GM12878 (cell line): ENCODE measurements around the gene LSMEM2. TPM values are rescaled to one million over a fixed set of nuclear protein-coding genes. Genes with fewer than 3 reads are reported as not detected.

Experiments
- EED ChIP-seq: sonication (generic); IDR thresholded peaks from 2 replicates; pipeline ENCODE4 v1.6.1; 2016; ENCODE audit warnings: antibody characterized with exemption, low read depth
- ETV6 ChIP-seq, 2 experiments: fragments of 450-650 bp in 1 of 2; IDR thresholded peaks in 1 of 2; conservative IDR thresholded peaks in 1 of 2; 2 replicates each; pipeline ENCODE4 v1.6.1; 2014; ENCODE audit warnings: antibody characterized with exemption in 1 of 2, borderline replicate concordance in 1 of 2, low read depth in 1 of 2, mild to moderate bottlenecking in 1 of 2, moderate library complexity in 1 of 2
- KDM1A ChIP-seq: fragments of 200-600 bp; sonication (generic); IDR thresholded peaks from 2 replicates; pipeline ENCODE4 v1.6.1; 2016; ENCODE audit warnings: borderline replicate concordance
- MAX ChIP-seq: IDR thresholded peaks from 2 replicates; pipeline ENCODE4 v1.6.1; 2012; ENCODE audit warnings: low read depth, low read length, improper control_type of control experiment
- MYB ChIP-seq: fragments of 150-350 bp; IDR thresholded peaks from 2 replicates; pipeline ENCODE4 v1.6.1; 2014; ENCODE audit warnings: mild to moderate bottlenecking, low read depth, low read length, borderline replicate concordance
- NR2F1 ChIP-seq: fragments of 450-650 bp; conservative IDR thresholded peaks from 2 replicates; pipeline ENCODE4 v1.6.1; 2017; ENCODE audit warnings: mild to moderate bottlenecking
- POU2F2 ChIP-seq: IDR thresholded peaks from 3 replicates; pipeline ENCODE4 v1.6.1; 2011; ENCODE audit warnings: low read depth, mild to moderate bottlenecking, low read length, borderline replicate concordance
- RB1 ChIP-seq: fragments of 450-650 bp; formaldehyde crosslinking; IDR thresholded peaks from 2 replicates; pipeline ENCODE4 v1.6.1; 2017; ENCODE audit warnings: mild to moderate bottlenecking, borderline replicate concordance
- SP1 ChIP-seq: IDR thresholded peaks from one replicate; pipeline ENCODE4 v1.6.1; 2011; ENCODE audit warnings: low read depth, low read length
- TCF3 ChIP-seq: IDR thresholded peaks from 2 replicates; pipeline ENCODE4 v1.6.1; 2012; ENCODE audit warnings: low read depth, mild to moderate bottlenecking, low read length, borderline replicate concordance; ENCODE audit not compliant: insufficient read depth
- YY1 ChIP-seq: IDR thresholded peaks from 2 replicates; pipeline ENCODE4 v1.6.1; 2011; ENCODE audit warnings: low read depth, mild to moderate bottlenecking, low read length
- ZNF207 ChIP-seq: fragments of 450-650 bp; IDR thresholded peaks from 2 replicates; pipeline ENCODE4 v1.6.1; 2014; ENCODE audit warnings: antibody characterized with exemption, mild to moderate bottlenecking, borderline replicate concordance
- ZNF217 ChIP-seq: fragments of 450-650 bp; IDR thresholded peaks from 2 replicates; pipeline ENCODE4 v1.6.1; 2017; ENCODE audit warnings: antibody characterized with exemption, mild to moderate bottlenecking
- ZNF687 ChIP-seq: fragments of 450-650 bp; IDR thresholded peaks from 2 replicates; pipeline ENCODE4 v1.6.1; 2017; ENCODE audit warnings: mild to moderate bottlenecking, moderate library complexity
- polyA plus RNA-seq, 11 experiments: library from polyadenylated mRNA; depleted of rRNA in 4 of 11; unstranded in 6 of 11; stranded (reverse) in 5 of 11; fragments of >200 nt; fragmentation: Nextera tagmentation in 4 of 11; fragmentation: Illumina TruSeq in 1 of 11; extraction: Ambion mirVana in 4 of 11; extraction: Trizol in 1 of 11; gene quantifications; 1 replicate in 1 of 11; 2 replicates in 10 of 11; pipeline versions ENCODE4 v1.2.1 to v1.2.3, GENCODE V29; 2011 to 2016; ENCODE audit warnings: inconsistent platforms in 2 of 11, missing spikeins in 2 of 11, low read depth in 1 of 11
- total RNA-seq, 4 experiments: library from RNA; depleted of rRNA in 3 of 4; stranded (reverse); fragments of >200 nt in 3 of 4; fragmentation: Illumina TruSeq in 1 of 4; extraction: Trizol in 1 of 4; gene quantifications; 2 replicates each; pipeline versions ENCODE4 v1.2.1 to v1.2.3, GENCODE V29; 2013 to 2021
- TF ChIP-seq, protein P1 (sequence below): fragments of 450-650 bp; IDR thresholded peaks from 2 replicates; pipeline ENCODE4 v1.6.1; 2017; ENCODE audit warnings: mild to moderate bottlenecking, moderate library complexity
- TF ChIP-seq, protein P2 (sequence below): fragments of 150-350 bp; IDR thresholded peaks from 2 replicates; pipeline ENCODE4 v1.6.1; 2014; ENCODE audit warnings: mild to moderate bottlenecking, low read depth, low read length
- TF ChIP-seq, protein P3 (sequence below): IDR thresholded peaks from 2 replicates; pipeline ENCODE4 v1.6.1; 2011; ENCODE audit warnings: borderline replicate concordance, low read depth, mild to moderate bottlenecking, moderate library complexity, low read length; ENCODE audit not compliant: insufficient read depth, poor library complexity, severe bottlenecking

Gene LSMEM2
- total and polyA plus RNA-seq, 10 of the 15 experiments (the other 5 are each of a cell fraction or from before 2014, with no cell fraction given) = 0.17 TPM; not detected in 9

- TF ChIP-seq YY1 = 0 out of 2 replicates have a peak, but pooled peaks have one; percentile 12
- no peak for TF ChIP-seq MYB
- peak; percentile 94; the same call in 1 of the 2 replicates for TF ChIP-seq ZNF207
- no peak for TF ChIP-seq TCF3
- no peak for TF ChIP-seq KDM1A
- TF ChIP-seq RB1 = peak; percentile 56; the same call in 1 of the 2 replicates
- no peak for TF ChIP-seq ETV6 (conservative IDR thresholded peaks at IDR 0.05 in 1 of 2, IDR thresholded peaks at IDR 0.05 in 1 of 2; ENCODE audit: borderline replicate concordance in 1 of 2, low read depth in 1 of 2)
- TF ChIP-seq NR2F1 = peak; percentile 51; the same call in 1 of the 2 replicates
- TF ChIP-seq, protein P1, sequence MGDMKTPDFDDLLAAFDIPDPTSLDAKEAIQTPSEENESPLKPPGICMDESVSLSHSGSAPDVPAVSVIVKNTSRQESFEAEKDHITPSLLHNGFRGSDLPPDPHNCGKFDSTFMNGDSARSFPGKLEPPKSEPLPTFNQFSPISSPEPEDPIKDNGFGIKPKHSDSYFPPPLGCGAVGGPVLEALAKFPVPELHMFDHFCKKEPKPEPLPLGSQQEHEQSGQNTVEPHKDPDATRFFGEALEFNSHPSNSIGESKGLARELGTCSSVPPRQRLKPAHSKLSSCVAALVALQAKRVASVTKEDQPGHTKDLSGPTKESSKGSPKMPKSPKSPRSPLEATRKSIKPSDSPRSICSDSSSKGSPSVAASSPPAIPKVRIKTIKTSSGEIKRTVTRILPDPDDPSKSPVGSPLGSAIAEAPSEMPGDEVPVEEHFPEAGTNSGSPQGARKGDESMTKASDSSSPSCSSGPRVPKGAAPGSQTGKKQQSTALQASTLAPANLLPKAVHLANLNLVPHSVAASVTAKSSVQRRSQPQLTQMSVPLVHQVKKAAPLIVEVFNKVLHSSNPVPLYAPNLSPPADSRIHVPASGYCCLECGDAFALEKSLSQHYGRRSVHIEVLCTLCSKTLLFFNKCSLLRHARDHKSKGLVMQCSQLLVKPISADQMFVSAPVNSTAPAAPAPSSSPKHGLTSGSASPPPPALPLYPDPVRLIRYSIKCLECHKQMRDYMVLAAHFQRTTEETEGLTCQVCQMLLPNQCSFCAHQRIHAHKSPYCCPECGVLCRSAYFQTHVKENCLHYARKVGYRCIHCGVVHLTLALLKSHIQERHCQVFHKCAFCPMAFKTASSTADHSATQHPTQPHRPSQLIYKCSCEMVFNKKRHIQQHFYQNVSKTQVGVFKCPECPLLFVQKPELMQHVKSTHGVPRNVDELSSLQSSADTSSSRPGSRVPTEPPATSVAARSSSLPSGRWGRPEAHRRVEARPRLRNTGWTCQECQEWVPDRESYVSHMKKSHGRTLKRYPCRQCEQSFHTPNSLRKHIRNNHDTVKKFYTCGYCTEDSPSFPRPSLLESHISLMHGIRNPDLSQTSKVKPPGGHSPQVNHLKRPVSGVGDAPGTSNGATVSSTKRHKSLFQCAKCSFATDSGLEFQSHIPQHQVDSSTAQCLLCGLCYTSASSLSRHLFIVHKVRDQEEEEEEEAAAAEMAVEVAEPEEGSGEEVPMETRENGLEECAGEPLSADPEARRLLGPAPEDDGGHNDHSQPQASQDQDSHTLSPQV = no peak
- no peak for TF ChIP-seq EED
- no peak for TF ChIP-seq SP1
- TF ChIP-seq, protein P2, sequence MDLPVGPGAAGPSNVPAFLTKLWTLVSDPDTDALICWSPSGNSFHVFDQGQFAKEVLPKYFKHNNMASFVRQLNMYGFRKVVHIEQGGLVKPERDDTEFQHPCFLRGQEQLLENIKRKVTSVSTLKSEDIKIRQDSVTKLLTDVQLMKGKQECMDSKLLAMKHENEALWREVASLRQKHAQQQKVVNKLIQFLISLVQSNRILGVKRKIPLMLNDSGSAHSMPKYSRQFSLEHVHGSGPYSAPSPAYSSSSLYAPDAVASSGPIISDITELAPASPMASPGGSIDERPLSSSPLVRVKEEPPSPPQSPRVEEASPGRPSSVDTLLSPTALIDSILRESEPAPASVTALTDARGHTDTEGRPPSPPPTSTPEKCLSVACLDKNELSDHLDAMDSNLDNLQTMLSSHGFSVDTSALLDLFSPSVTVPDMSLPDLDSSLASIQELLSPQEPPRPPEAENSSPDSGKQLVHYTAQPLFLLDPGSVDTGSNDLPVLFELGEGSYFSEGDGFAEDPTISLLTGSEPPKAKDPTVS = no peak
- TF ChIP-seq ZNF217 = 0 out of 2 replicates have a peak, but pooled peaks have one; percentile 43
- TF ChIP-seq, protein P3, sequence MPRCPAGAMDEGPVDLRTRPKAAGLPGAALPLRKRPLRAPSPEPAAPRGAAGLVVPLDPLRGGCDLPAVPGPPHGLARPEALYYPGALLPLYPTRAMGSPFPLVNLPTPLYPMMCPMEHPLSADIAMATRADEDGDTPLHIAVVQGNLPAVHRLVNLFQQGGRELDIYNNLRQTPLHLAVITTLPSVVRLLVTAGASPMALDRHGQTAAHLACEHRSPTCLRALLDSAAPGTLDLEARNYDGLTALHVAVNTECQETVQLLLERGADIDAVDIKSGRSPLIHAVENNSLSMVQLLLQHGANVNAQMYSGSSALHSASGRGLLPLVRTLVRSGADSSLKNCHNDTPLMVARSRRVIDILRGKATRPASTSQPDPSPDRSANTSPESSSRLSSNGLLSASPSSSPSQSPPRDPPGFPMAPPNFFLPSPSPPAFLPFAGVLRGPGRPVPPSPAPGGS = no peak
- TF ChIP-seq MAX = peak; percentile 82
- TF ChIP-seq POU2F2 = peak; percentile 65; the same call in 2 of the 3 replicates
- peak; percentile 77 for TF ChIP-seq ZNF687
These were observed 20.1 kb downstream of the LSMEM2 start, which contains the start of the genes HYAL3 and NAA80 (continued) for GRCh38 chr3:50298836-50299637.
